Measurements from ENCODE around the gene TP53INP2. TPM values are rescaled to one million over a fixed set of nuclear protein-coding genes. Genes with fewer than 3 reads are reported as not detected.

The TP53INP2 gene, protein sequence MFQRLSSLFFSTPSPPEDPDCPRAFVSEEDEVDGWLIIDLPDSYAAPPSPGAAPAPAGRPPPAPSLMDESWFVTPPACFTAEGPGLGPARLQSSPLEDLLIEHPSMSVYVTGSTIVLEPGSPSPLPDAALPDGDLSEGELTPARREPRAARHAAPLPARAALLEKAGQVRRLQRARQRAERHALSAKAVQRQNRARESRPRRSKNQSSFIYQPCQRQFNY
- 0.43 and 1.4 TPM in 2 replicates for total RNA-seq

DNA sequence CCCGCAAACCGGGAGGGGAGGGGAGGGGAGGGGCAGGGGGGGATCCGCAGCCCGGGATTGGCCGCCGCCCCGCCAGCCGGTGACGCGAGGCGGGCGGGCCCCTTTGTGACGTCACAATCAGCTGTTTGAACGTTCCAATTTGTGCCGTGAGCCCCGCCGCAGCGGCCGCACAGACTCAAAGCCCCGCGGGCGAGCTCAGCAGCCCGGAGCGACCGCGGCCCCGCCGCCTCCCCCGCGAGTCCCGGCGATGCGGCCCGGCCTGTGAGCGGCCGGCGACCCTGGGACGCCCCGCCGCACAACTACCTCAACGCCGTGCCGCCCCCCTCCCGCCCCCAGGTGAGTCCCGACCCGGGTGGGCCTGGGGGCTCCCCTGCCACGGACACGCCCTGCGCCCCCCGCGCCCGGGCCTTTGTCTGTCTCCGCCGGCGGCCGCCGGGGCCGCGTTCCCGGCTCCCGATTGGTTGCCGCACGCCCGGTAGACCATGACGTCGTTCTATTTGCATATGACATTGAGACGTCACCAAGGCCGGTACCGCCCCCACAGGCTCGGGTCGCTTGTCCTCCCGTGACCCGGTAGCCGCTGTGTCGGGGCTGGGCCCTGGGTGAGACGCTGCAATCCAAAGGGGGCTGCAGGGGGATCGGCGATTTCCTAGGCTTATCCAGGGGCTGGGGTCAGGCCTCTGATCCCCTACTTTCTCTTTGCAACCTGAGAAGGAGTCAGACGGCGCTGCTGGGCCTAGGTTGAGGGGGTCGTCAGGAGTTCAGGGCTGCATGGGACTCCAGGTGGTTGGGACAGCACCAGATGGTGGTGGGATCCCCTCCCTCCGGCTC is at the start of gene TP53INP2:
TP53INP2 (plus strand) TSS at position 168 of the 831 bp plus-strand sequence. CDS start 4,396 bp downstream, outside the sequence.

DNA sequence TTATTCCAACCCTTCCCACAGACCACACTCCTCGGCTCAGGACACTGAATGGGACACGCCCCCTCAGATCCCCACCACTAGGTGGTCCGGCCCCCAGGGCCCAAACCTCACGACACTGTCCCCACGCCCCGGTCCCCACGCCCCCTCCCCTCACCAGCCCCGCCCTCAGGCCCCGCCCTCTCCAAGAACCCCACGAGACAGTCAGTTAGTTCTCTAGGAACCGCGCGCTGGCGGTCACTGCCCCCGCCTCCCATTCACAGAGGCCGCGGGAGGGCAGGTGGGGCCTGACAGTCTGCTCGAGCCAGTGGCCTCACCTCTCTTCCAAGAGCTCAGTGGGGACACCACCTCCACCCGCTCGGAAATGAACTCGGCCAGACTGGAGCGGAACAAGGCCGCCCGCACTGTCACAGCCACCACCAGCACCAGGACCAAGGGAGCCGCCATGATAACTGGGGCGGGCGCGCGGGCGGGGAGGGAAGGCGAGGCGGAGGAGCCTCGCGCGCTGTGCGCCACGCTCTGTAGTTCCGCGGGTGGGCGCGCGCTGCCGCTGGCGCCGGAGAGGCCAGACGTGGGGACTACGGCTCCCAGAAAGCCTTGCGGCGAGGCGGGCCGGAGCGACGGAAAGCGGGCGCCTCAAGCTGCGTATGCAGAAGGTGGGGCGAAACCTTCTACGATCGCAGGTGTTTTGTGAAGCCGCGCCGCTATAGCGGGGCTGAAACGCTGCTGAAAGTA is 27.3 kb upstream of the TP53INP2 start, which contains the start of gene PIGU:
PIGU (minus strand) TSS at position 451 of the 732 bp plus-strand sequence; CDS start at position 444, 7 bp downstream.

Other genes starting within 250 kb of the TP53INP2 start
- 14.7 and 22.9 TPM in 2 replicates for gene DYNLRB1, start 187.9 kb upstream of the TP53INP2 start, total RNA-seq
- 8.7 and 16.6 TPM in 2 replicates for gene MAP1LC3A, start 145.6 kb upstream of the TP53INP2 start, total RNA-seq
- 4.3 and 8.7 TPM in 2 replicates for gene PIGU, start 27.3 kb upstream of the TP53INP2 start, total RNA-seq
- gene NCOA6, start 121.3 kb downstream of the TP53INP2 start, total RNA-seq, result 5.8 and 7.2 TPM in 2 replicates
- gene GGT7, start 168.5 kb downstream of the TP53INP2 start, total RNA-seq, result 4.3 and 7.7 TPM in 2 replicates
- gene ACSS2, start 172.3 kb downstream of the TP53INP2 start, total RNA-seq, result 61.4 and 80.7 TPM in 2 replicates

Measured in tracheal epithelial cell (primary cell).